Neutrophil (primary cell): ENCODE measurements around the gene RAB5IF.

Experiments used
- H3K27ac ChIP-seq: fragments of 200-600 bp; sonication (generic); 2 replicates; pipeline ENCODE4 v1.5.1; 2016; ENCODE audit warnings: mild to moderate bottlenecking, moderate library complexity
- H3K27me3 ChIP-seq: fragments of 200-600 bp; sonication (generic); 2 replicates; pipeline ENCODE4 v1.6.0; 2016; ENCODE audit warnings: mild to moderate bottlenecking
- H3K36me3 ChIP-seq: fragments of 200-600 bp; sonication (generic); 2 replicates; pipeline ENCODE4 v1.5.1; 2017
- H3K4me1 ChIP-seq, 2 experiments: fragments of 200-600 bp in 1 of 2; sonication (generic) in 1 of 2; 1 replicate in 1 of 2; 2 replicates in 1 of 2; pipeline versions ENCODE4 v1.5.1 to v1.6.1; 2013 to 2016; ENCODE audit warnings: low read depth in 1 of 2, low read length in 1 of 2, mild to moderate bottlenecking in 1 of 2, moderate library complexity in 1 of 2; ENCODE audit not compliant: control insufficient read depth in 1 of 2, insufficient read depth in 1 of 2
- H3K4me3 ChIP-seq, 2 experiments: fragments of 200-600 bp in 1 of 2; sonication (generic) in 1 of 2; 1 replicate in 1 of 2; 2 replicates in 1 of 2; pipeline ENCODE4 v1.5.1; 2013 to 2016; ENCODE audit warnings: low read depth in 1 of 2, low read length in 1 of 2, mild to moderate bottlenecking in 1 of 2, moderate library complexity in 1 of 2
- H3K9me3 ChIP-seq: fragments of 200-600 bp; sonication (generic); 2 replicates; pipeline ENCODE4 v1.5.1; 2016
- CTCF ChIP-seq: fragments of 200-600 bp; sonication (generic); IDR thresholded peaks from 2 replicates; pipeline ENCODE4 v1.5.1; 2016; ENCODE audit warnings: antibody characterized with exemption

The RAB5IF gene

GRCh38 chr20:36614781-36615557 is 9.4 kb downstream of the RAB5IF start:
- Histone ChIP-seq H3K27me3 (no peaks in the 10 kb centered on the region), H3K27ac (peak overlapping the region; percentile 55), H3K4me3 (no peak overlapping the region), H3K9me3 (no peaks in the 10 kb centered on the region), H3K4me1 (no peaks in the 10 kb centered on the region), H3K36me3 (peaks cover 70% of the 10 kb centered on the region)
- no peak for TF ChIP-seq CTCF

- peaks cover 36% of the 10 kb centered on the region for H3K36me3 ChIP-seq
- no peak overlapping the region for H3K4me3 ChIP-seq
- no peaks in the 10 kb centered on the region for H3K4me1 ChIP-seq
- no peak overlapping the region for H3K27ac ChIP-seq
- TF ChIP-seq CTCF = no peak
- H3K9me3 ChIP-seq = no peaks in the 10 kb centered on the region
- no peaks in the 10 kb centered on the region for H3K27me3 ChIP-seq
Measured at GRCh38 chr20:36620917-36621316, 15.3 kb downstream of the RAB5IF start.

GRCh38 chr20:36623444-36623843 is 17.9 kb downstream of the RAB5IF start:
- no peak for TF ChIP-seq CTCF
- H3K9me3 ChIP-seq = no peaks in the 10 kb centered on the region
- no peaks in the 10 kb centered on the region for H3K27me3 ChIP-seq
- H3K4me3 ChIP-seq = no peak overlapping the region
- no peaks in the 10 kb centered on the region for H3K4me1 ChIP-seq
- H3K27ac ChIP-seq = no peak overlapping the region
- peaks cover 25% of the 10 kb centered on the region for H3K36me3 ChIP-seq

GRCh38 chr20:36624068-36624943 is 18.7 kb downstream of the RAB5IF start:
- no peak for TF ChIP-seq CTCF
- no peak overlapping the region for H3K4me3 ChIP-seq
- H3K9me3 ChIP-seq = no peaks in the 10 kb centered on the region
- peaks cover 25% of the 10 kb centered on the region for H3K36me3 ChIP-seq
- peak overlapping the region; percentile 29 for H3K27ac ChIP-seq
- H3K4me1 ChIP-seq = peaks cover 4 to 5% of the 10 kb centered on the region in 2 experiments
- no peaks in the 10 kb centered on the region for H3K27me3 ChIP-seq

- Histone ChIP-seq H3K4me1 (peaks cover 10 to 11% of the 10 kb centered on the region in 2 experiments), H3K4me3 (no peak overlapping the region), H3K36me3 (peaks cover 25% of the 10 kb centered on the region), H3K27ac (no peak overlapping the region), H3K9me3 (no peaks in the 10 kb centered on the region), H3K27me3 (no peaks in the 10 kb centered on the region)
- no peak for TF ChIP-seq CTCF
Measured at GRCh38 chr20:36624944-36625324, 19.4 kb downstream of the RAB5IF start.
